Body of pancreas (tissue), 4 donors: ENCODE results near the gene PTGES.

Experiments used
- CTCF ChIP-seq, 7 experiments: fragments of 450-650 bp in 4 of 7; fragments of 200-600 bp in 3 of 7; sonication (generic) in 3 of 7; IDR thresholded peaks; one replicate each; pipeline ENCODE4 v1.5.1; 2016 to 2019; ENCODE audit warnings: antibody characterized with exemption in 7 of 7
- POLR2A ChIP-seq, 3 donors: fragments of 450-650 bp; IDR thresholded peaks; one replicate each; pipeline ENCODE4 v1.6.1; 2016; ENCODE audit warnings: antibody characterized with exemption in 3 of 3, mild to moderate bottlenecking in 2 of 3

GRCh38 chr9:129774791-129775447, 22.1 kb upstream of the PTGES start:
- no peak for TF ChIP-seq CTCF (IDR thresholded peaks at IDR 0.05)
- no peak for TF ChIP-seq POLR2A (IDR thresholded peaks at IDR 0.05)
